Right lobe of liver (tissue), 4 donors: ENCODE measurements around the gene RASSF7.

Source experiments
- CTCF ChIP-seq, 4 donors: fragments of 200-600 bp in 3 of 4; fragments of 450-650 bp in 1 of 4; IDR thresholded peaks; one replicate each; pipeline versions ENCODE4 v1.5.1 to v1.8.0; 2016 to 2022; ENCODE audit warnings: antibody characterized with exemption in 4 of 4, mild to moderate bottlenecking in 2 of 4
- POLR2A ChIP-seq: fragments of 450-650 bp; IDR thresholded peaks from one replicate; pipeline ENCODE4 v1.6.1; 2017; ENCODE audit warnings: antibody characterized with exemption, mild to moderate bottlenecking
- donor health status: DM: no; HTN: no; CAD: no.
- donor health status: DM: no; HTN: no; CAD: no.
- donor health status: DM: no; HTN: yes; CAD: no.

- TF ChIP-seq CTCF (IDR thresholded peaks at IDR 0.05) (no peak), POLR2A (no peak)
These were observed 48.1 kb downstream of the RASSF7 start for GRCh38 chr11:608791-609251.
